HG03354 (cell line): Measurements from ENCODE around the gene PCK1.

Source experiments
- ATAC-seq: cut with Tn5 transposase; IDR thresholded peaks from one replicate; pipeline ENCODE4 v1.9.1; 2021; ENCODE audit warnings: mild to moderate bottlenecking; ENCODE audit not compliant: unreplicated experiment, poor library complexity, severe bottlenecking

The PCK1 gene

DNA sequence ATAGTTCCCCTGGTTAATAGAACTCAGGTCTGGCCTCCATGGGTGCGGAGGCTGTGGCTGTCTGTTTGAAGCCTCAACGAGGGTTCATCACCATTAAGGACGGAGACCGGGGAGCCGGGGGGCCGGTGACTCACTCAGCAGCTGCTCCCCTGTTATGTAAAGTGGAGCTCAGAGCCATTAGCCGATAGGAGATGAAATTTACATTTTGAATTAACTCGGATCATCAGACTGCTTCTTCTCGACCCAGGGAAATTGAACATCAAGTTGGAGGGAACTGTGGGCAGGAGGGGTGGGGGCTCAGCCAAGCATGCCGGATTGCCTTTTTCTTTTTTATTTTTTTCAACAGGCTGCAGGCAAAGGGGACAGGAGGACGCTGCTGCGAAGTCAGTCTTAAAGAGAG is 12.3 kb downstream of the PCK1 start:
- ATAC-seq = no peak

DNA sequence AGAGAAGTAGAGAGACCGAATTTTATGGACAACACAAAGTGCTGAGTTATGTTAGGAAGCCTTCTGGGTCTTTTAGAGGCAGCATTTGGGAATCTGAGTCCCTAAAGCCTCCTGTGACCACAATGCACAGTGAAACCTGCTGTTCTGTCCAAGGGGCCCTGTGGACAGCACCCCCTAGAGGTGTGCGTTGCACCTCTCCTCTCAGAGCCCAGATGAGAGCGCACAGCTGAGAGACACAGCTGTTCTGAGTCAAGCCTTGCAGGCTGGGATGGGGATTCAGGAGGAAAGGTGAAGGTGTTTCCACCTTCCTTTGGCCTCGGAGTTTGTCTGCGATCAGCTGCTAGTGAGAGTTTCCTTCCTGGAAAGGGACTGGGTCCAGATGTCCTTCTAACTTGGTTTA is 13.0 kb downstream of the PCK1 start:
- no peak for ATAC-seq

DNA sequence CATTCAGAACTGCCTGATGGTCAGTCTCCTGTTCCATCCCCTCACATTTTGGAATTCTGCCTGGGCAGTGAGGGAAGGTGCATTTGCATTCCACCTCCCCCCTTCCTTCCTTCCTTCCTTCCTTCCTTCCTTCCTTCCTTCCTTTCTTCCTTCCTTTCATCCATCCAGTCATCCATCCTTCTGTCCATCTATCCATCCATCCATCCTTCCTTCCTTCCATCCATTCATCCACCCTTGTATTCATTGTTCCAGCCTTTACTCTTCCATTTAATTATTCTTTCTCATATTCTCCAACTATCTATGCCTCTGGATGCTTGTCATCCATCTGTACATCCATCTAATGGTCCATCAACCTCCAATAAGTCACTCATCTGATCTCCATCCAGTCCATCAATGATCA is 14.0 kb downstream of the PCK1 start:
- no peak for ATAC-seq

DNA sequence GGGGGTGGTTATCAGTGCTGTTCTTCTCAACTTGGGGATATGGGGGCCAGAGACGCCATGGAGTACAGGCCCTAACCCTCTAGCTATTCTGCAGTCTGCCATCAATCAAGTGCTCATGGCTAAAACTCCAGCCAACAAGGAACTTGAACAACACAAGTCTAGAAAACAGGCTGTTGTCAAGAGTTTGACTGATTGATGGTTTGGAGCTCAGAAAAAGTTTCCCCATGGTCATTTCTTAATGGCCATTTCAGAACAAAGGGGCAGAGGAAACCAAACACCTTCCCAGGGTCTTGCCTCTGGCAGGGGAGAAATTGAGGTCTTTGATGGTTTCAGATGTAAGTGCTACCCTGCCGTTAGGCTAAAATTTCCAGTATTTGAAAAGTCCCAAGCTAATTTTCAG is 15.1 kb downstream of the PCK1 start:
- ATAC-seq = no peak

DNA sequence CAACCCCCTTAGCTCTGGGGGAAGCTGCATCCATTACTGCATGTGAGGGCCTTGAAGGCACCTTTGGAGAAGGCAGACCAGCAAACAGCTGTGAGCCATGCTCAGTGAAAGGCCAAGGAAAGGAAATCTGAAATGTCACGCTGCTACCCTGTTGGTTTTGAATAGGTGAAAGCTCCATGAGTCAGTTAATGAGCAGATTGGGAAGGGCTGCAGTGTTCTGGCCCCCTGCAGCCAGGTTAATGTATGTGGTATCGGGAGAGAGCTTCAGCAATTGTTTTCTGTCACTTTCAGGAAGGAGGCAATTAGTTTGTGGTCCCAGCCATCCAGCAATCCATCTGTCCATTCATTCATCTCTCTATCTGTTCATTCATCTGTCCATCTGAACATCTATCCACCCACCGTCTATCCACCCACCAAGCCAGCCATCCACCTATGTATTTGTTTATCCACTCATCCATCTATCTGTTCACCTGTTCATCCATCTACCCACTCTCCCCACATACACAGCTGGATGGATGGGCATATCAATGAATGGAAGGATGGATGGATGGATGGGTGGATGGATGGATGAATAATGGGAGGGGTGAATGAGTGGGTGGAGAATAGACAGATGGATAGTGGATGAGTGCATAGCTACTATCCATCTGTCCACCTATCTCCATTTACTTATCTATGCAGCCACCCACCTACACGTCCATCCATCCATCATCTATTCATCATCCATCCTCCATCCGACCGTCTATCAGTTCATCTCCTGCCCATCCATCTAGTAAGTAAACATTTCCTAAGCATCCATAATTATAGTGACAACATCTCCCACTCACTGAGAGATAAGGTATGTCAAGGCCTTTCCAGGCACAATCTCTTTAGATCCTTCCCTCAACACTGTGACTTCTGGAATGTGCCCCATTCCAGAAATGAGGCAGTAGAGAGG is 16.0 kb downstream of the PCK1 start:
- no peak for ATAC-seq

DNA sequence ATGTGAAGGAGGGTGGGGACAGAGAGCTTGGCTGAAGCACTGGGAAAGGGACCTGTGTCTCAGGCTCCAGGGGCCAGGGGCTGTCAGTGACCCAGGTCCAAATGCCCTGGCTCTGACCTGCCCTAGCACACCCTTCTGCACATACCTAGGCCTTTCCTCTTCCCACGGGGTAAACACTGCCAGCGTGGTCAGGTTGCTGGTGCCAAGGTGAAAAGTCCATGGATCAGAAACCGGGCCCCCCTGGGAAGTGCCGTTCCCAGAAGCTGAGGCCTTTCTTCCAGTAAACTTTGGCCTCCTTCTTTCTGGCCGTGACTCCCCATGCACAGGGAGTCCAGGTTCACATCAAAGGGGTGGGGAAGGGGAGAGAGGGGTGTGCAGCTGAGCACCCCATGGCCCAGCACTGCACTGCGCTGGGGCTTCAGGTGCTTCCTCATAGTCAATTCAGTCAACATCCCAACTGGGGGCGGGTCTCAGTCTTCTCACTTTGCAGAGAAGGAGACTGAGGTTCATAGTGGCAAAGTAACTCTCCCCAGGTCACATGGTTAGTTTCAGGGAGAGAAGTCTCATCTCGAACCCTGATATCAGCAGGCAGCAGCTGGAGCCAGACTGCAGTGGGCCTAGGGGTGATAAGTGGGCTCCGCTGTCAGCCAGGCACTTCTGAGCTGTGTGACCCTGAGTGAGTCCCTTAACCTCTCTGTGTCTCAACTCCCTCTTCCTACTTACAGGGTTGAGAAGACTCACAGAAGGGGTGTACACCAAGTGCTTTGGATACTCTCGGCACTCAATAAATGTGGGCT is 17.0 kb downstream of the PCK1 start:
- no peak for ATAC-seq

DNA sequence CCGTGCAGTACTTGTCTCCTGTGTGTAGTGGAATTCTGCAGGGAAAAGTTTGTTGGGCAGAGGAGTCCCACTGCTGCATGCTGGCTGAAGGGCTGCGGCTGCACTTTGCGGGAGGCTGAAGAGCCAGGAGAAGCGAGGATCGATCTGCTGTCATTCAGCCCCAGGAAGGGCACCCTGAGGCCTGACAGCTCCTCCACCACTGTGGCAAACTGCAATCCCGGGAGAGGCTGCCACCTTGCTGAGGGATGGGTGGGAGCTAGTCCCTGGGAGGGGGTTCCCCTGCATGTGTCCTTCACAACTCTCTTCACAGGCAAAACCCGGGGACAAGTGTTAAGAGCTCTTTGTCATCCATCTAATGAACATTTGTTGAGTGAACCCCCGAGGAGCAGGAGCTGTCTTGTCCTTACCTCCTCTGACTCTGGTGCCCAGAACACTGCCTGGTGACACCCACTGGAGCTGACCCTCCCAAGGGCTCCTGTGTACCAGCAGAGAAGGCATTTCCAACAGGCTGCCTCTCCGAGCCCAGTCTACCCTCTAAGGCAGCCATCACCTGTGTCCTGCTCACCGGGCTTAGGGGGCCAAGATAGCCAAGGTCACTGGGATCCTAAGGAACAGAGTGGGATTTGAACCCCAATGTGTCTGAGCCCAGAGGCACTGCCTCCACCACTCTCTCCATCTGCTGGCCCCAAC is 17.7 kb downstream of the PCK1 start:
- ATAC-seq = no peak

DNA sequence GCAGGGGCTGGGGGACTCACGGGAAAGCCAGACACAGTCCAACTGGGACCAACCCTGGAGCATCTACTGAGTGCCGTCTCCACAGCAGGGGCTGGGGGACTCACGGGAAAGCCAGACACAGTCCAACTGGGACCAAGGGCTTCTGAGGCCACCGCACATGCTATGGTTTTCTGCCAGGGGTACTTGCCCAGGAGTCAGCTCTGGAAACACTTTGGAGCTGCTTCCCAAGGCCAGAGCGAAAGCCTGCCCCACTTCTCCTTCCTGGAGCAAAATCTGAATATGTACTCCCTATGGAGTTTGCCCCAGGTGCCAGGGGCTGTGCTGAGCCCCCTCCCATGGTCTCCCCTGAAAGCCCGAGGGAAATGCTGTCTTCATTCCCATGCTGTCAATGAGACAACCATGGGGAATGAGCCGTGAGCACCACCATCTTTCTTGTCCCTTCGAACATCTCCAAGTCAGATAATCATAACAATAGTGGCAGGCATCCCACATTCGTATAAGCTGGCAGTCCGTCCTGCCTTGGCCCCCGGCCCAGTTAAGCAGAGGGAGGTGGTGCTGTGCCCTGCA is 18.5 kb downstream of the PCK1 start:
- ATAC-seq = no peak

DNA sequence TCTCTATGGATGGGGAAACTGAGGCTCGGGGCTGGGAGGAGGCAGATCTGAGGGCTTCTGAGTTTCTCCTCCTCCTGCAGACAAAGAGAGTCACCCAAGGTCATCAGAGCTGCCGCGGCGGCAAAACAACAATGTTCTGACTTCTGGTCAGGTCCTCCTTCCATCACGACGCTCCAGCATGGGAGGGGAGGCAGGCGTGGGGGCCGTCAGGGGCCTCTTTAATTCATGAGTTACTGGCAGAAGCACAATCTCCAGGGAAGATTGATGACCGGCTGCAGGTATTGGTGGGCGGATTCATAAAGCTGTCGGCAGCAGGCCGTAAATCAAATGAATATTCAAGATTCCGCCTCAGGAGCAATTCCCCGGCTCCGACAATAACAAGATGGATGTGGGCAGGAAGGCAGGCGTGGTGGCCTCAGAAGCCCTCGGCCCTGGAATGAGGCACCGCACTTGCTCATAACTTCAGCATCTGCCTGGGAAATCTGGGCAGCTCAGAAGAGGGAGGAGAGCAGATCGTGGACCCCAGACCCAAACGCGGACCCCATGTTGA is 19.1 kb downstream of the PCK1 start:
- no peak for ATAC-seq

DNA sequence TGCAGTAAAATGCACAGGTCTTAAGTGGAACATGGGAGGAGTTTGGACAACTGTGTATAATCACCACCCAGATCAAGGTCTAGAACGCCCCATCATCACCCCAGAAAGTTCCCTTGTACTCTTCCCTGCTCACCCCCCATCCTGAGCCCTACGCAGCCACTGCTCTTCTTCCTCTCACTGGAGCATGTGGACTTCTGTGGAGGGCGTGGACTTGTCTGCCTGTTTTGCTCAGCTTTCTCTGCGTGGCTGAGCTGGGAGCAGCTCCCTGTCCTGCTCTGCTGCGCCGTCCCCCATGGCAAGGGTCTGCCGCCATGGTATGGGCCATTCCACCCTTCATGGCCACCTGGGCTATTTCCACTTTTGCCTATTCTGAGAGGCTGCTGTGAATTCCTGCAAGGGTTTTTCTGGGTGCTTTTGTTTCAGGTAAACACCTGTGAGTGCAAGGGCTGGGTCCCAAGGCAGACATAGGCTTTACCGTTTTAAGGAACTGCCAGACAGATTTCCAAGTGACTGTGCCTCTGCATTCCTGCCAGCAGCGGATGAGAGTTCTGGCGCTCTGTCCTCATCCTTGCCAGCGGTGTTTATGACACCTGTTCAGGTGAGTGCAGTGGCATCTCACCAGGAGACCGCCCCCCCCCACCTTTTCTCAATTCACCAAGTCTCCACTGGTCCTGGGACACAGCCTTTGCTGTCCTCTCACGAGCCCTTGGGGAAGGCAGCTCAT is 19.7 kb downstream of the PCK1 start:
- ATAC-seq = no peak

DNA sequence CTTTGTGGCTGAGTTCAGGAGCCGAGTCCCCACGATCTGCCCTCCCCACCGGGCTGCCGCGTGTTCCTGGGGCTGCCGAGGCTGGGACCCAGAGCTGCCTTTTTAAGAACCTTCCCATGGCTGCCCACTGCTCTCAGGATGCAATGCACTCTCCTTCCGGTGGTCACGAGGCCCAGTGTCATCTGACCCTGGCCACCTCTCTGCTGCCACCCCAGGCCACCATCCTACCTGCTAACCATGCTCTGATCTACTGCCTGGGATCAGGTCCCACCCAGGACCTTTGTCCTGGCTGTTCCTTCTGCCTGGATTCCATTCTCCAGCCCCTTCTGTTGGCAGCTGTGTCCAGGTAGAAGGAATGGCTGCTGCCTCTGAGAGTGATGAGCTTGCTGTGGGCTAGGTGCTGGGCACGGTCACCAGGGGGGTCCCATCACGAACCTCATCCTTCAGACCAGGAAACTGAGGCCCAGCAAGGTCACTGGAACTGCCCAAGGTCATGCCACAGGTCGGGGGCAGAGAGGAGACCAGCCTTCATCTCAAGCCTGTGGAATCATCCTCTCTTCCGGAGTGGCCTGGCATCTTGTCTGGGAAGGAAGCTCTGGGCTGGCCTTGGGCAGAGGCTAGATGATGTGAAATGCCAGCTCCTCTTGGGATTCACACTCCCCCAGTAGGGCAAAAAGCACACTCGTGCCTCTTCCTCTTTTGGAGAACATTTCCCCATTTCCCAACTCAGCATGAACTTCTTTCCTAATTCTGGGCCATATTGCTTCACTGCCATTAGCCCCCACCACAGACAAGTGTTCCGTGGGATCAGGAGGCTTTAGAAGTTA is 20.5 kb downstream of the PCK1 start:
- ATAC-seq = no peak

DNA sequence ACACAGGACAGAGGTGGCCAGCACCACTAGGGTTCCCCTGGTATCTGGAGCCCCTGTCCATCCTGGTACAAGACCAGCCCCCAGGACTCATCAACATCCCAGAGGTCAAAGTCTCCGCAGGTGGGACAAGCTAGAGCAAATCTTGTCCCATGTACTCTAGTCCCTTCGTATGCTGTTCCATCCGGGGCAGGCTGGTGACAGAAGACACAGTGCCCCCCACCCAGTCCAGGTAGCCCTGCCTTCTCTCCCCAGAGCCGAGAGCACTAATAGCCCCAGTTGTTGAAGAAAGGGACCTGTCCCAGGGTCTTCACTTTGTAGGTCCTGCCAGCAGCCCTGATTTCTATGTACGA is 21.1 kb downstream of the PCK1 start:
- no peak for ATAC-seq

DNA sequence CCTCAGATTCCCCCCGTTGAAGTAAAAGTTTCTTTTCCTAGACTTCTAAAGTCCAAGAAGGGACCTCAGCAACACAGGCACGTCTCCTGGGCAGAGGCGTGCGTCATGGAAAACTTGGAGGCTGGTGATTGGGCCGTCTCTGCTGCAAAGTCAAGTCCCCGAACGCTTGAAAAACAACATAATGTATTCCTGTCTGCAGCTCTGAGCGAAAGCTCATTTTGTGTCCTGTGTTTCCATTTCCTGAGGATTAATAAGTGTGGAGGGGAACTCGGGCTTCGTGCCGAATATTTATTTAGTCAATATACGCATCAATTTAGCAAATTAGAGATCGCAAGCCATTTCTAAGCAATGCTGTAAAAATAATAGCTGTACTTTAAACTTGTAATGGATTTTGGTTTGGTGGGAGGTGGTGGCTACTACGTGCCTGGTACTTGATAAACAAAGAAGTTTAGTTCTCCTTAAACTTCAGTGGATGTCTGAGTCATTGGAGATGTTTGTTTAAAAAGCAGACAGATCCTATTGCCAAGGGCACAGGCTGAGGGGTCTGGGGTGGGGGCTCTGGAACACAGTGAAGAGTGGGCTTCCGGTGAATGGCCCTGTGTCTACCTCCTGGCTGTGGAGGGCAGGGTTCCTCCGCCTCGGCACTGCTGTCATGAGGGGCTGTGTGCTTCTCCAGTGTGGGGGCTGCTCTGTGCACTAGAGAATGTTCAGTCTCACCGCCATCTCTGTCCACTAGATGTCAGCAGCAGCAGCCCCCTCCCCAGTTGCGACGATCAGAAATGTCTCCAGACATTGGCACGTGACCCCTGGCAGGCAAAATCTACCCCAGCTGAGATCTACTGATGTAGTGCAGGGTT is 21.8 kb downstream of the PCK1 start:
- ATAC-seq = no peak

DNA sequence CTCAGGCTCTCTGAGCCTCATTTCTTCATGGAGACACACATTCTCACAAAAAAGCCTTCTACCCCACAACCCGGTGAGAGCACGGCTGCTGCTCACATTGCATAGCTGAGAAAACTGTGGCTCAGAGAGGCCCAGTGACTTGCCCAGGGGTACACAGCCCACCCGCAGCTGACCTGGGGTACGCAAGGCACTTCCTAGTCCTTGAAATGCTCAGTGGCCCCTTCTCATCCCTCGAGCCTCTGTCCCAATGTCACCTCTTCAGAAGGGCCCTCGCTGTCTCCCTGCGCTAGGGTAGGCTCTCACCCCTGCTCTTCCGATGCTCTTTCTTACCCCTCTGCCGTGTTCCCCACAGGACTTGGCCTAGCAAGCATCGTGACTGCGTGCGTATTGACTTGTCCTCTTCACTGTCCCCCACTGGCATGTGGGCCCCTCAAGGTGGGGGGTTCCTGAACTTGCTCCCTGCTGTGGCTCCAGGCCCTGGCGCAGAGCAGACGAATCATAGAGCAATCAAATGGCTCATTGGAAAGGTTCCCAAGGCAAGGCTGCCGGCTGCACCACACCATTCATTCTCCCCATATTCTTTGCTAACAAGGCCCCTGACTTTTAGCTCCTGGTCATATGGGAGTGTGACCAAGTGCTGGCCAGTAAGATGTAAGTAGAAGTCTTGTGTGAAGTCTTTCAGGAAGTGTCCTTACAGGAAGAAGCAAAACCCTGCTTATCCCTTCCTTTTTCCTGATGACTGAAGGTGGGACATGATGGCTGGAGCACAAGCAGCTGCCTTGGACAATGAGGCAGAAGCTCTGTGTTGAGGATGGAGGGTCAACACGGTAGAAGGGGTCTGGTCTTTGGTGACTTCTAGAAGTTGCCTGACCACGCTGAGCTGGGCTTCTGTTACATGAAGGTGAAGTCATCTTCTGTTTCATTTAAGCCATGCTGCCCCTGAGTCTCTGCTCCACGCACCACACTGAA is 22.7 kb downstream of the PCK1 start:
- ATAC-seq = no peak

DNA sequence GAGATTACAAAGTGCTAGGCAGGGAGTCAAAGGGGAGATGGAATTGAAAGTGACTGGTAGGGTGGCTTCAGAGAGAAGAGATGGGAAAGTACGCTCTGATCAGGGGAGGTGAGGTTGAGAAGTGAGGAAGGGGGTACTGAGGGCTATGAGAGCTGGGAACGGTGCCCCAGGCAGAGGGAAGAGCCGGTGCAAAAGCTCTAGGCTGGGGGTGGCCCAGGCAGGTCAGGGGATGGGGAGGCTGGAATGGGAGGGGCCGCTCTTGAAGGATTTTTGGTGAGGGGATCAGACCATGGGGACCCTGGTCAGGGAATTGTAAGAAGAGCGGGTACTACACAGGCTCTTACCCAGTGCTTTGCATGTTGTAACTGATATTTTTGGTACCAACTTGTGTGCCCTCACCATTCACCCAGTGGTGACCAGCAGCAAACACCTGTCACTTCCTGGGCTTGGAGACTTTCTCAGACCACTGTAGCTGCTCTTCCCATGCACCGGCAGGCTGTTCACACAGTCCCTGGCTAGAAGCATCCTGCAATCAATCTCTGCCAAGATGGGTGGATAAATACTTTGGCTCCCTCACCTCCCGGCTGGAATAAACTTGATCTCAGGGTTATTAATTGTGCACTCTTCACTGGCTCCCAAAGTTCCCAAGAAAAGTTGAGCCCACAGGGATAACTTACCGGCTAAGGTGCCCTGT is 24.0 kb downstream of the PCK1 start:
- ATAC-seq = no peak
